GM12878 (cell line): ENCODE measurements around the gene MARVELD1. TPM values are rescaled to one million over a fixed set of nuclear protein-coding genes. Genes with fewer than 3 reads are reported as not detected.
A peak's percentile ranks its signal among the peaks of the same experiment; 100 is the strongest.

Experiments
- BRCA1 ChIP-seq: IDR thresholded peaks from 2 replicates; pipeline ENCODE4 v1.6.1; 2011; ENCODE audit warnings: low read depth, low read length, improper control_type of control experiment
- CBX5 ChIP-seq: sonication (generic); IDR thresholded peaks from 2 replicates; pipeline ENCODE4 v1.6.1; 2016; ENCODE audit warnings: low read depth, moderate library complexity, mild to moderate bottlenecking, inconsistent platforms
- CHD4 ChIP-seq: fragments of 200-600 bp; sonication (generic); IDR thresholded peaks from 2 replicates; pipeline ENCODE4 v1.6.1; 2016; ENCODE audit warnings: mild to moderate bottlenecking
- HSF1 ChIP-seq: fragments of 150-350 bp; IDR thresholded peaks from 2 replicates; pipeline ENCODE4 v1.6.1; 2014; ENCODE audit warnings: mild to moderate bottlenecking, low read depth, low read length
- IKZF2 ChIP-seq, 2 experiments: fragments of 450-650 bp; IDR thresholded peaks; 2 replicates each; pipeline ENCODE4 v1.6.1; 2017; ENCODE audit warnings: mild to moderate bottlenecking in 2 of 2, moderate library complexity in 2 of 2
- MYB ChIP-seq: fragments of 150-350 bp; IDR thresholded peaks from 2 replicates; pipeline ENCODE4 v1.6.1; 2014; ENCODE audit warnings: mild to moderate bottlenecking, low read depth, low read length, borderline replicate concordance
- NR2C2 ChIP-seq: IDR thresholded peaks from 2 replicates; pipeline ENCODE4 v1.6.1; 2011; ENCODE audit warnings: borderline replicate concordance, low read depth; ENCODE audit not compliant: control insufficient read depth, insufficient read length
- SMARCA5 ChIP-seq: fragments of 450-650 bp; IDR thresholded peaks from 2 replicates; pipeline ENCODE4 v1.6.1; 2017; ENCODE audit warnings: mild to moderate bottlenecking
- STAT1 ChIP-seq: fragments of 450-650 bp; conservative IDR thresholded peaks from 2 replicates; pipeline ENCODE4 v1.6.1; 2014; ENCODE audit warnings: antibody characterized with exemption, mild to moderate bottlenecking
- WRNIP1 ChIP-seq: IDR thresholded peaks from 2 replicates; pipeline ENCODE4 v1.6.1; 2011; ENCODE audit warnings: low read depth, low read length, improper control_type of control experiment, borderline replicate concordance
- ZBED1 ChIP-seq: IDR thresholded peaks from 2 replicates; pipeline ENCODE4 v1.6.1; 2016; ENCODE audit warnings: borderline replicate concordance
- polyA plus RNA-seq, 11 experiments: library from polyadenylated mRNA; depleted of rRNA in 4 of 11; unstranded in 6 of 11; stranded (reverse) in 5 of 11; fragments of >200 nt; fragmentation: Nextera tagmentation in 4 of 11; fragmentation: Illumina TruSeq in 1 of 11; extraction: Ambion mirVana in 4 of 11; extraction: Trizol in 1 of 11; gene quantifications; 1 replicate in 1 of 11; 2 replicates in 10 of 11; pipeline versions ENCODE4 v1.2.1 to v1.2.3, GENCODE V29; 2011 to 2016; ENCODE audit warnings: inconsistent platforms in 2 of 11, missing spikeins in 2 of 11, low read depth in 1 of 11
- total RNA-seq, 4 experiments: library from RNA; depleted of rRNA in 3 of 4; stranded (reverse); fragments of >200 nt in 3 of 4; fragmentation: Illumina TruSeq in 1 of 4; extraction: Trizol in 1 of 4; gene quantifications; 2 replicates each; pipeline versions ENCODE4 v1.2.1 to v1.2.3, GENCODE V29; 2013 to 2021
- TF ChIP-seq, protein P1 (sequence below): fragments of 450-650 bp; IDR thresholded peaks from 2 replicates; pipeline ENCODE4 v1.6.1; 2017; ENCODE audit warnings: mild to moderate bottlenecking, moderate library complexity
- TF ChIP-seq, protein P2 (sequence below): fragments of 450-650 bp; IDR thresholded peaks from 2 replicates; pipeline ENCODE4 v1.6.1; 2016; ENCODE audit warnings: mild to moderate bottlenecking, moderate library complexity, borderline replicate concordance
- TF ChIP-seq, protein P3 (sequence below): fragments of 450-650 bp; IDR thresholded peaks from 2 replicates; pipeline ENCODE4 v1.6.1; 2017; ENCODE audit warnings: antibody characterized with exemption, mild to moderate bottlenecking, moderate library complexity
- TF ChIP-seq, protein P4 (sequence below): IDR thresholded peaks from 2 replicates; pipeline ENCODE4 v1.6.1; 2011; ENCODE audit warnings: borderline replicate concordance, low read depth, mild to moderate bottlenecking, moderate library complexity, mixed read lengths, low read length; ENCODE audit not compliant: insufficient read depth; ENCODE audit errors: extremely low read length

Gene MARVELD1
- total and polyA plus RNA-seq, 10 of the 15 experiments (the other 5 are each of a cell fraction or from before 2014, with no cell fraction given), result 0.54 to 8.4 (median 3.2) TPM

DNA sequence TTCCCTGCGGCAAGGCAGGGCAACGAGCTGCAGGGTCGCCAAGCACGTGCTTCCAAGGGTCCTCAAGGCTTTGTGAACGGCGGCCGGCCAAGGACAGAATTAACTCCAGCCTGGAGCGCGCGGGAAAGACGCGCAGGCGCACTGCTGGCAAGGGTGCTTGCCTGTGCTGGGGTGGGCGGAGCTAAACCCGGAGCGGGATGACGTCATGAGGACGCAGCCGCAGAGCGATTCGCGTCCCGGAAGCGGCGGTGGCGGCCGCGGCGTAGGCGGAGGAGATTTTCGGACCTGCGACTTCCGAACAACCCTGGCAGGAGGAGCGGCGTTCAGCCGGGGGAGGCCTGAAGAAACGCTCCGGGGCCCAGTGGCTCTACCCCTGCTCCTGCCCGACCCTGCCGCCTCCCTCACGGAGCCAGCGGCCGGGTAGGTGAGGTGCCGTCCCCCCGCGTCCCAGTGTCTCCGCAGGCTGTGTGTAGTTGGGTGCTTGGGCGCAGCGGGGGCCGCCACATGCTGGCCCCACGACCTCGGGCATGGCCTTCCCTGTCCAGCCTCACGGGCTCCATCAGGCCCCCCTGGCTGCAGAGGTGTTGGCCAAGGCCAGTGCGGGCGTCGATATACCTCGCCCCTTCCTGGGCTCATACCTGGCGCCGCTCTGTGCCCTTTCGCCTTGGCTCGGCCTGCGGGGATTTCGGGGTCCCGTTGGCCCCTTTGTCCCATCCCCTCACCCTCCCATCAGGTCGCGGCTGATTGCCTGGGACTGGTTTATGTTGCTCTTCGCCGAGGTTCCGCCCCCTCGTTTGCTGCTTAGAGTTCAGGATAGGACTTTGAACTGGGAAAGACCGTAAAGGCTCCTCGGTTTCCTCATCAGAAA, 23.6 kb downstream of the MARVELD1 start, which contains the start of gene ZFYVE27 (continued):
- TF ChIP-seq, protein P1, sequence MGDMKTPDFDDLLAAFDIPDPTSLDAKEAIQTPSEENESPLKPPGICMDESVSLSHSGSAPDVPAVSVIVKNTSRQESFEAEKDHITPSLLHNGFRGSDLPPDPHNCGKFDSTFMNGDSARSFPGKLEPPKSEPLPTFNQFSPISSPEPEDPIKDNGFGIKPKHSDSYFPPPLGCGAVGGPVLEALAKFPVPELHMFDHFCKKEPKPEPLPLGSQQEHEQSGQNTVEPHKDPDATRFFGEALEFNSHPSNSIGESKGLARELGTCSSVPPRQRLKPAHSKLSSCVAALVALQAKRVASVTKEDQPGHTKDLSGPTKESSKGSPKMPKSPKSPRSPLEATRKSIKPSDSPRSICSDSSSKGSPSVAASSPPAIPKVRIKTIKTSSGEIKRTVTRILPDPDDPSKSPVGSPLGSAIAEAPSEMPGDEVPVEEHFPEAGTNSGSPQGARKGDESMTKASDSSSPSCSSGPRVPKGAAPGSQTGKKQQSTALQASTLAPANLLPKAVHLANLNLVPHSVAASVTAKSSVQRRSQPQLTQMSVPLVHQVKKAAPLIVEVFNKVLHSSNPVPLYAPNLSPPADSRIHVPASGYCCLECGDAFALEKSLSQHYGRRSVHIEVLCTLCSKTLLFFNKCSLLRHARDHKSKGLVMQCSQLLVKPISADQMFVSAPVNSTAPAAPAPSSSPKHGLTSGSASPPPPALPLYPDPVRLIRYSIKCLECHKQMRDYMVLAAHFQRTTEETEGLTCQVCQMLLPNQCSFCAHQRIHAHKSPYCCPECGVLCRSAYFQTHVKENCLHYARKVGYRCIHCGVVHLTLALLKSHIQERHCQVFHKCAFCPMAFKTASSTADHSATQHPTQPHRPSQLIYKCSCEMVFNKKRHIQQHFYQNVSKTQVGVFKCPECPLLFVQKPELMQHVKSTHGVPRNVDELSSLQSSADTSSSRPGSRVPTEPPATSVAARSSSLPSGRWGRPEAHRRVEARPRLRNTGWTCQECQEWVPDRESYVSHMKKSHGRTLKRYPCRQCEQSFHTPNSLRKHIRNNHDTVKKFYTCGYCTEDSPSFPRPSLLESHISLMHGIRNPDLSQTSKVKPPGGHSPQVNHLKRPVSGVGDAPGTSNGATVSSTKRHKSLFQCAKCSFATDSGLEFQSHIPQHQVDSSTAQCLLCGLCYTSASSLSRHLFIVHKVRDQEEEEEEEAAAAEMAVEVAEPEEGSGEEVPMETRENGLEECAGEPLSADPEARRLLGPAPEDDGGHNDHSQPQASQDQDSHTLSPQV, result no peak
- no peak for TF ChIP-seq BRCA1
- TF ChIP-seq SMARCA5, result peak; percentile 84
- no peak; the same call in 1 of the 2 replicates for TF ChIP-seq STAT1
- TF ChIP-seq CBX5, result no peak
- TF ChIP-seq IKZF2 (IDR thresholded peaks at IDR 0.05), result peak in 1 of 2 experiments; percentile 45; a peak in 2 of 4 replicates
- no peak for TF ChIP-seq ZBED1
- TF ChIP-seq, protein P2, sequence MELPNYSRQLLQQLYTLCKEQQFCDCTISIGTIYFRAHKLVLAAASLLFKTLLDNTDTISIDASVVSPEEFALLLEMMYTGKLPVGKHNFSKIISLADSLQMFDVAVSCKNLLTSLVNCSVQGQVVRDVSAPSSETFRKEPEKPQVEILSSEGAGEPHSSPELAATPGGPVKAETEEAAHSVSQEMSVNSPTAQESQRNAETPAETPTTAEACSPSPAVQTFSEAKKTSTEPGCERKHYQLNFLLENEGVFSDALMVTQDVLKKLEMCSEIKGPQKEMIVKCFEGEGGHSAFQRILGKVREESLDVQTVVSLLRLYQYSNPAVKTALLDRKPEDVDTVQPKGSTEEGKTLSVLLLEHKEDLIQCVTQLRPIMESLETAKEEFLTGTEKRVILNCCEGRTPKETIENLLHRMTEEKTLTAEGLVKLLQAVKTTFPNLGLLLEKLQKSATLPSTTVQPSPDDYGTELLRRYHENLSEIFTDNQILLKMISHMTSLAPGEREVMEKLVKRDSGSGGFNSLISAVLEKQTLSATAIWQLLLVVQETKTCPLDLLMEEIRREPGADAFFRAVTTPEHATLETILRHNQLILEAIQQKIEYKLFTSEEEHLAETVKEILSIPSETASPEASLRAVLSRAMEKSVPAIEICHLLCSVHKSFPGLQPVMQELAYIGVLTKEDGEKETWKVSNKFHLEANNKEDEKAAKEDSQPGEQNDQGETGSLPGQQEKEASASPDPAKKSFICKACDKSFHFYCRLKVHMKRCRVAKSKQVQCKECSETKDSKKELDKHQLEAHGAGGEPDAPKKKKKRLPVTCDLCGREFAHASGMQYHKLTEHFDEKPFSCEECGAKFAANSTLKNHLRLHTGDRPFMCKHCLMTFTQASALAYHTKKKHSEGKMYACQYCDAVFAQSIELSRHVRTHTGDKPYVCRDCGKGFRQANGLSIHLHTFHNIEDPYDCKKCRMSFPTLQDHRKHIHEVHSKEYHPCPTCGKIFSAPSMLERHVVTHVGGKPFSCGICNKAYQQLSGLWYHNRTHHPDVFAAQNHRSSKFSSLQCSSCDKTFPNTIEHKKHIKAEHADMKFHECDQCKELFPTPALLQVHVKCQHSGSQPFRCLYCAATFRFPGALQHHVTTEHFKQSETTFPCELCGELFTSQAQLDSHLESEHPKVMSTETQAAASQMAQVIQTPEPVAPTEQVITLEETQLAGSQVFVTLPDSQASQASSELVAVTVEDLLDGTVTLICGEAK, result no peak; the same call in 1 of the 2 replicates
- TF ChIP-seq NR2C2, result no peak
- TF ChIP-seq HSF1, result no peak
- TF ChIP-seq WRNIP1, result no peak
- TF ChIP-seq, protein P3, sequence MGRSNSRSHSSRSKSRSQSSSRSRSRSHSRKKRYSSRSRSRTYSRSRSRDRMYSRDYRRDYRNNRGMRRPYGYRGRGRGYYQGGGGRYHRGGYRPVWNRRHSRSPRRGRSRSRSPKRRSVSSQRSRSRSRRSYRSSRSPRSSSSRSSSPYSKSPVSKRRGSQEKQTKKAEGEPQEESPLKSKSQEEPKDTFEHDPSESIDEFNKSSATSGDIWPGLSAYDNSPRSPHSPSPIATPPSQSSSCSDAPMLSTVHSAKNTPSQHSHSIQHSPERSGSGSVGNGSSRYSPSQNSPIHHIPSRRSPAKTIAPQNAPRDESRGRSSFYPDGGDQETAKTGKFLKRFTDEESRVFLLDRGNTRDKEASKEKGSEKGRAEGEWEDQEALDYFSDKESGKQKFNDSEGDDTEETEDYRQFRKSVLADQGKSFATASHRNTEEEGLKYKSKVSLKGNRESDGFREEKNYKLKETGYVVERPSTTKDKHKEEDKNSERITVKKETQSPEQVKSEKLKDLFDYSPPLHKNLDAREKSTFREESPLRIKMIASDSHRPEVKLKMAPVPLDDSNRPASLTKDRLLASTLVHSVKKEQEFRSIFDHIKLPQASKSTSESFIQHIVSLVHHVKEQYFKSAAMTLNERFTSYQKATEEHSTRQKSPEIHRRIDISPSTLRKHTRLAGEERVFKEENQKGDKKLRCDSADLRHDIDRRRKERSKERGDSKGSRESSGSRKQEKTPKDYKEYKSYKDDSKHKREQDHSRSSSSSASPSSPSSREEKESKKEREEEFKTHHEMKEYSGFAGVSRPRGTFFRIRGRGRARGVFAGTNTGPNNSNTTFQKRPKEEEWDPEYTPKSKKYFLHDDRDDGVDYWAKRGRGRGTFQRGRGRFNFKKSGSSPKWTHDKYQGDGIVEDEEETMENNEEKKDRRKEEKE, result no peak
- TF ChIP-seq, protein P4, sequence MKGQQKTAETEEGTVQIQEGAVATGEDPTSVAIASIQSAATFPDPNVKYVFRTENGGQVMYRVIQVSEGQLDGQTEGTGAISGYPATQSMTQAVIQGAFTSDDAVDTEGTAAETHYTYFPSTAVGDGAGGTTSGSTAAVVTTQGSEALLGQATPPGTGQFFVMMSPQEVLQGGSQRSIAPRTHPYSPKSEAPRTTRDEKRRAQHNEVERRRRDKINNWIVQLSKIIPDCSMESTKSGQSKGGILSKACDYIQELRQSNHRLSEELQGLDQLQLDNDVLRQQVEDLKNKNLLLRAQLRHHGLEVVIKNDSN, result no peak
- no peak for TF ChIP-seq CHD4
- no peak for TF ChIP-seq MYB
